A673 (cell line): ENCODE measurements around the gene RYR1. TPM values are rescaled to one million over a fixed set of nuclear protein-coding genes. Genes with fewer than 3 reads are reported as not detected.
"Not testable (repeated sequence)": the region's sequence is repeated elsewhere in the genome, so short reads cannot be mapped to it uniquely, and the experiment has no call there.

Experiments
- BruUV-seq: library from RNA; stranded (reverse); fragments of 400-500 nt; replicated peaks from 2 replicates; lab custom pipeline; 2021; lab: Mats Ljungman, UMichigan
- CTCF ChIA-PET: fragments of 300-600 bp; sonication (Branson Sonifier 250); formaldehyde crosslinking; loops from one replicate; lab custom pipeline; 2022; ENCODE audit warnings: antibody characterized with exemption; lab: Charles Lee
- POLR2A ChIA-PET: fragments of 300-600 bp; sonication (Branson Sonifier 250); formaldehyde crosslinking; loops from one replicate; lab custom pipeline; 2022; ENCODE audit warnings: antibody characterized with exemption; ENCODE audit not compliant: low non-redundant PET; lab: Charles Lee
- DNase-seq: peaks from one replicate; pipeline ENCODE4 v3.0.0-alpha.2; 2015; ENCODE audit warnings: low spot score
- H3K27ac ChIP-seq: fragments of 200-600 bp; sonication (generic); 2 replicates; pipeline ENCODE4 v1.5.1; 2016; ENCODE audit warnings: mixed run types, low read depth, mild to moderate bottlenecking, mixed read lengths, antibody characterized with exemption, low read length; ENCODE audit not compliant: poor library complexity, severe bottlenecking
- H3K27me3 ChIP-seq: fragments of 200-600 bp; sonication (generic); replicated peaks from 2 replicates; pipeline ENCODE4 v1.6.1; 2017; ENCODE audit warnings: mixed run types, low read depth, mild to moderate bottlenecking, mixed read lengths, antibody characterized with exemption, low read length; ENCODE audit not compliant: insufficient read depth, poor library complexity
- H3K36me3 ChIP-seq: fragments of 200-600 bp; sonication (generic); 2 replicates; pipeline ENCODE4 v1.6.1; 2016; ENCODE audit warnings: mixed run types, mild to moderate bottlenecking, mixed read lengths, antibody characterized with exemption, low read length; ENCODE audit not compliant: insufficient read depth, poor library complexity, severe bottlenecking
- H3K4me1 ChIP-seq: fragments of 200-600 bp; sonication (generic); 2 replicates; pipeline ENCODE4 v1.6.1; 2017; ENCODE audit warnings: mixed run types, mild to moderate bottlenecking, mixed read lengths, antibody characterized with exemption, low read length; ENCODE audit not compliant: insufficient read depth, poor library complexity, severe bottlenecking
- H3K4me3 ChIP-seq: fragments of 200-600 bp; sonication (generic); 2 replicates; pipeline ENCODE4 v1.5.1; 2016; ENCODE audit warnings: low read depth, mixed run types, mild to moderate bottlenecking, mixed read lengths, low read length; ENCODE audit not compliant: poor library complexity, severe bottlenecking
- H3K9me3 ChIP-seq: fragments of 200-600 bp; sonication (generic); 2 replicates; pipeline ENCODE4 v1.6.1; 2016; ENCODE audit warnings: mixed run types, low read depth, mild to moderate bottlenecking, mixed read lengths, antibody characterized with exemption, low read length; ENCODE audit not compliant: poor library complexity, severe bottlenecking
- EZH2 ChIP-seq: fragments of 200-600 bp; sonication (generic); IDR thresholded peaks from 2 replicates; pipeline ENCODE4 v1.6.1; 2017; ENCODE audit warnings: borderline replicate concordance, low read depth, mild to moderate bottlenecking, mixed read lengths, antibody characterized with exemption, low read length; ENCODE audit not compliant: poor library complexity, severe bottlenecking
- intact Hi-C: fragments of 100-400 bp; cut with micrococcal nuclease; formaldehyde crosslinking; loops from one replicate; pipeline ENCODE4 v1.10.0; 2022; ENCODE audit not compliant: unreplicated experiment
- total RNA-seq: library from RNA; stranded (reverse); gene quantifications from 2 replicates; pipeline ENCODE4 v1.2.3, GENCODE V29; 2021
- TF ChIP-seq, protein P1 (sequence below): fragments of 300-800, 200-600 bp; sonication (generic); conservative IDR thresholded peaks from 2 replicates; pipeline ENCODE4 v1.5.1; 2017; ENCODE audit warnings: low read depth, mild to moderate bottlenecking, antibody characterized with exemption, low read length, moderate library complexity, mixed read lengths

RYR1 gene
- total RNA-seq, 1 experiment from 2014 or later: 0.28 TPM

DNA sequence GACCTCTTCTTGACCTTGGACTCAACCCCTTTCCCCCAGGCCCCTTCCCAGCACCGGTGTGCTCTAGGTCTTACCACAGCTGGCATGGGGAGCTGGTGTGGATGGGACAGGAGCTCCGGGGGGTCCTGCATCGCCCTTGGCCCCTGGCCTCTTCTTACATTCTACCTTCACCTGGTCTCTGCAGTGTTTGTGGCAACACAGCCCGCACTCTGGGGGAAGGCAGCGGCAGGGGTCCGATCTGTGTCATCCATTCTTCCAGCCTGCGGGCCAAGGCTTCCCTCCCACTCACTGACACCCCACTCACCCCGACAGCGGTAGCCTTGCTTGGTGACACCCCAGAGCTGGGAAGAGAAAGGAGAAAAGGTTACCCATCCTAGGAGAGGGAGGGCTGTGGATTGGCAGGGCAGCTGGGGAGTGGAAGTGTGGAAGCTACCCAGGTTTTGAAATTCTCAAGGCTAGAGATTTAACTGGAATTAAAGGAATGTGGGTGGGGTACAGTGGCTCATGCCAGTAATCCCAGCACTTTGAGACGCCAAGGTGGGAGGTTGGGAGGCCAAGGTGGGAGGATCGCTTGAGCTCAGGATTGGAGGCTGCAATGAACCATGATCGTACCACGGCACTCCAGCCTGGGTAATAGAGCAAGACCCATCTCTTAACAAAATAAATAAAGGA lies 22.3 kb upstream of the RYR1 start:
- DNase-seq: no peak
- no peak overlapping the region for H3K4me3 ChIP-seq
- CTCF ChIA-PET: interaction anchor here (0.8 kb wide), 1 partner anchor 9 kb away, joined by 4 read pairs; no protein-coding TSS in a partner anchor
- H3K27me3 ChIP-seq: no peaks in the 10 kb centered on the region
- H3K9me3 ChIP-seq: no peaks in the 10 kb centered on the region
- intact Hi-C loops: no loop called here
- H3K36me3 ChIP-seq: no peaks in the 10 kb centered on the region
- POLR2A ChIA-PET: no interaction called here
- H3K27ac ChIP-seq: no peak overlapping the region
- no TSS peak for BruUV-seq
- no peaks in the 10 kb centered on the region for H3K4me1 ChIP-seq
- TF ChIP-seq EZH2: no peak
- TF ChIP-seq, protein P1, sequence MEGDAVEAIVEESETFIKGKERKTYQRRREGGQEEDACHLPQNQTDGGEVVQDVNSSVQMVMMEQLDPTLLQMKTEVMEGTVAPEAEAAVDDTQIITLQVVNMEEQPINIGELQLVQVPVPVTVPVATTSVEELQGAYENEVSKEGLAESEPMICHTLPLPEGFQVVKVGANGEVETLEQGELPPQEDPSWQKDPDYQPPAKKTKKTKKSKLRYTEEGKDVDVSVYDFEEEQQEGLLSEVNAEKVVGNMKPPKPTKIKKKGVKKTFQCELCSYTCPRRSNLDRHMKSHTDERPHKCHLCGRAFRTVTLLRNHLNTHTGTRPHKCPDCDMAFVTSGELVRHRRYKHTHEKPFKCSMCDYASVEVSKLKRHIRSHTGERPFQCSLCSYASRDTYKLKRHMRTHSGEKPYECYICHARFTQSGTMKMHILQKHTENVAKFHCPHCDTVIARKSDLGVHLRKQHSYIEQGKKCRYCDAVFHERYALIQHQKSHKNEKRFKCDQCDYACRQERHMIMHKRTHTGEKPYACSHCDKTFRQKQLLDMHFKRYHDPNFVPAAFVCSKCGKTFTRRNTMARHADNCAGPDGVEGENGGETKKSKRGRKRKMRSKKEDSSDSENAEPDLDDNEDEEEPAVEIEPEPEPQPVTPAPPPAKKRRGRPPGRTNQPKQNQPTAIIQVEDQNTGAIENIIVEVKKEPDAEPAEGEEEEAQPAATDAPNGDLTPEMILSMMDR: no peak

DNA sequence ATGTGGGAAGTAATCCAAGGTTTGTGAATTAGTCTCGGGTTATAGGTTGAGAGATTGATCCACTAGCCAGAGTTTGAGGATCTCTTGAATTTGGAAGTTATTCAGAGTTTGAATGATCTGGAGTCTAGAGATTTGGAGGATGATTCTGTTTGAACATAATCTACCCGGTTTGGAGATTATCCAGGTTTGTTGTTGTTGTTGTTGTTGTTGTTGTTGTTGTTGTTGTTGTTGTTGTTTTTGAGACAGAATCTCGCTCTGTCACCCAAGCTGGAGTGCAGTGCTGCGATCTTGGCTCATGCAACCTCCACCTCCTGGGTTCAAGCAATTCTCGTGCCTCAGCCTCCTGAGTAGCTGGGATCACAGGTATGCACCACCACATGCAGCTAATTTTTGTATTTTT lies 21.6 kb upstream of the RYR1 start:
- POLR2A ChIA-PET, H3K27me3 ChIP-seq, H3K27ac ChIP-seq, H3K36me3 ChIP-seq, intact Hi-C loops, H3K9me3 ChIP-seq, BruUV-seq, CTCF ChIA-PET, DNase-seq, H3K4me3 ChIP-seq, H3K4me1 ChIP-seq: not testable (repeated sequence)

DNA sequence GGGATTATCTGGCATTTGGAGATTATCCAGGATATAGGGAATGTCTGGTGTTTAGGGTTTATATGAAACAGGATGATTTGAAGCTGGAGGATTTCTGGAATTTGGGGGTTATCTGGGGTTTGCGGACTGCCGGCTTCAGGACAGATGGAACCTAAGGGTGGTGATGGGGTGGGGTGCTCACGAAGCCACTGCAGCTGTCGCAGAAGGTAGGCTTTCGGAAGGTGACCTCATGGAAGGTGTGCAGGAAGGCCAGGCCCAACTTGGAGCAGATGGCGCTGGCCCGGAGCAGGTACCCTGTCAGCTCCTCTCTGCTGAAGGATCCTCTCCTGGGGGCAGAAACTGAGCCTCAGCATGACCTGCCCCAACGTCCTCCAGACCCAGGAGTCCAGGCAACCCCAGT lies 21.0 kb upstream of the RYR1 start:
- no TSS peak for BruUV-seq
- ChIA-PET CTCF (no interaction called here), POLR2A (no interaction called here)
- Histone ChIP-seq H3K9me3 (no peaks in the 10 kb centered on the region), H3K36me3 (no peaks in the 10 kb centered on the region), H3K4me3 (no peak overlapping the region), H3K4me1 (no peaks in the 10 kb centered on the region), H3K27ac (no peak overlapping the region), H3K27me3 (no peaks in the 10 kb centered on the region)
- no peak for DNase-seq
- TF ChIP-seq, protein P1: no peak
- no peak for TF ChIP-seq EZH2
- intact Hi-C loops: no loop called here

DNA sequence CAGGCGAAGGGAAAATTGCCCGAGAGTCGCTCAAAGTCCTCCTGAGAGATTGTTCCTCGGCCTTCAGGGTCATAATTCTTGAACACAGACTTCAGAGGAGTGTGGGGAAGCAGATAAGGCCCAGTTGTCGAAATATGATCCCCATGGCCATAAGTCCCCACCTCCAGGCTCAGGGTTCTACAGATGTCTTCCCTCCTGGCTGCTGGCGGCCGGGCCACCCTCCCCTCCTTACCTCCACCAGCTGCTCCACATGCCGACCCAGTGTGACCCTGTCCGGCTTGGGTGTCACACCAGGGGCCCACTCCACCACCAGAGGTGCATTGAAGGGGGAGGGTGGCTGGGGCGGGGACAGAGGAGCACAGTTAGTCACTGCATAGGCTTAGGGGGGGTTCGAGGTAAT lies 20.5 kb upstream of the RYR1 start:
- H3K9me3 ChIP-seq: no peaks in the 10 kb centered on the region
- CTCF ChIA-PET: no interaction called here
- DNase-seq: no peak
- no peaks in the 10 kb centered on the region for H3K36me3 ChIP-seq
- H3K27me3 ChIP-seq: no peaks in the 10 kb centered on the region
- intact Hi-C loops: no loop called here
- POLR2A ChIA-PET: no interaction called here
- H3K4me1 ChIP-seq: no peaks in the 10 kb centered on the region
- no peak for TF ChIP-seq EZH2
- TF ChIP-seq, protein P1: no peak
- no peak overlapping the region for H3K4me3 ChIP-seq
- BruUV-seq: no TSS peak
- H3K27ac ChIP-seq: no peak overlapping the region
